HepG2 (cell line): Measurements from ENCODE around the gene RPL4. TPM values are rescaled to one million over a fixed set of nuclear protein-coding genes. Genes with fewer than 3 reads are reported as not detected.

Experiments used
- AHDC1 ChIP-seq: sonication (generic); formaldehyde crosslinking; IDR thresholded peaks from 2 replicates; pipeline ENCODE4 v1.5.1; 2020; ENCODE audit warnings: mild to moderate bottlenecking, missing genetic modification reagents, borderline replicate concordance
- GPN1 ChIP-seq: sonication (generic); formaldehyde crosslinking; IDR thresholded peaks from 2 replicates; pipeline ENCODE4 v1.5.1; 2020; ENCODE audit warnings: missing genetic modification reagents, borderline replicate concordance
- IRX3 ChIP-seq: sonication (generic); formaldehyde crosslinking; IDR thresholded peaks from 2 replicates; pipeline ENCODE4 v1.8.1; 2023; ENCODE audit warnings: mild to moderate bottlenecking, low read depth, missing genetic modification reagents, borderline replicate concordance
- KAT7 ChIP-seq: IDR thresholded peaks from 2 replicates; pipeline ENCODE4 v1.6.1; 2018; ENCODE audit warnings: borderline replicate concordance, missing compliant biosample characterization
- MAFF ChIP-seq: IDR thresholded peaks from 2 replicates; pipeline ENCODE4 v1.6.1; 2011; ENCODE audit warnings: low read depth, low read length, improper control_type of control experiment
- MIER2 ChIP-seq: IDR thresholded peaks from 2 replicates; pipeline ENCODE4 v1.6.1; 2016; ENCODE audit warnings: missing biosample characterization, missing genetic modification reagents
- MTF1 ChIP-seq: sonication (generic); formaldehyde crosslinking; IDR thresholded peaks from 2 replicates; pipeline ENCODE4 v1.5.0; 2020; ENCODE audit warnings: missing genetic modification reagents
- NCOA2 ChIP-seq: sonication (generic); formaldehyde crosslinking; IDR thresholded peaks from 2 replicates; pipeline ENCODE4 v1.8.0; 2022; ENCODE audit warnings: inconsistent platforms
- NR2F6 ChIP-seq, 2 experiments: IDR thresholded peaks; 2 replicates each; pipeline ENCODE4 v1.6.1; 2016; ENCODE audit warnings: antibody characterized with exemption in 1 of 2, mild to moderate bottlenecking in 1 of 2
- PITX1 ChIP-seq: sonication (generic); formaldehyde crosslinking; IDR thresholded peaks from 2 replicates; pipeline ENCODE4 v1.5.1; 2020; ENCODE audit warnings: mild to moderate bottlenecking, missing genetic modification reagents
- TBP ChIP-seq: sonication (generic); formaldehyde crosslinking; IDR thresholded peaks from 2 replicates; pipeline ENCODE4 v1.5.0; 2020; ENCODE audit warnings: missing genetic modification reagents
- ZNF441 ChIP-seq: sonication (generic); formaldehyde crosslinking; IDR thresholded peaks from 2 replicates; pipeline ENCODE4 v1.7.0; 2021; ENCODE audit warnings: missing genetic modification reagents, borderline replicate concordance
- ZNF646 ChIP-seq: sonication (generic); formaldehyde crosslinking; IDR thresholded peaks from 2 replicates; pipeline ENCODE4 v1.9.0; 2021; ENCODE audit warnings: mild to moderate bottlenecking, missing genetic modification reagents
- ZNF746 ChIP-seq: sonication (generic); formaldehyde crosslinking; IDR thresholded peaks from 2 replicates; pipeline ENCODE4 v1.8.0; 2022; ENCODE audit warnings: mild to moderate bottlenecking, missing genetic modification reagents
- polyA plus RNA-seq, 8 experiments: library from polyadenylated mRNA; depleted of rRNA in 3 of 8; stranded (reverse) in 7 of 8; unstranded in 1 of 8; fragments of >200 nt; fragmentation: Illumina TruSeq in 4 of 8; extraction: Trizol in 4 of 8; gene quantifications; 2 replicates each; pipeline versions ENCODE4 v1.2.1 to v1.2.3, GENCODE V29; 2011 to 2016; ENCODE audit warnings: low read depth in 4 of 8, missing spikeins in 1 of 8, mixed read lengths in 1 of 8; ENCODE audit not compliant: insufficient read depth in 1 of 8
- total RNA-seq, 5 experiments: library from RNA; depleted of rRNA; stranded (reverse); fragments of >200 nt; fragmentation: Illumina TruSeq; extraction: Trizol; gene quantifications; 2 replicates each; pipeline ENCODE4 v1.2.3, GENCODE V29; 2016; ENCODE audit warnings: low read depth in 1 of 5
- TF ChIP-seq, protein P1 (sequence below): sonication (generic); formaldehyde crosslinking; IDR thresholded peaks from 2 replicates; pipeline ENCODE4 v1.5.1; 2020; ENCODE audit warnings: missing genetic modification reagents, mild to moderate bottlenecking, borderline replicate concordance

RPL4 gene
- total and polyA plus RNA-seq, 2 of the 13 experiments (the other 11 are each of a cell fraction or from before 2014, with no cell fraction given), result 3,630 to 3,960 TPM

DNA sequence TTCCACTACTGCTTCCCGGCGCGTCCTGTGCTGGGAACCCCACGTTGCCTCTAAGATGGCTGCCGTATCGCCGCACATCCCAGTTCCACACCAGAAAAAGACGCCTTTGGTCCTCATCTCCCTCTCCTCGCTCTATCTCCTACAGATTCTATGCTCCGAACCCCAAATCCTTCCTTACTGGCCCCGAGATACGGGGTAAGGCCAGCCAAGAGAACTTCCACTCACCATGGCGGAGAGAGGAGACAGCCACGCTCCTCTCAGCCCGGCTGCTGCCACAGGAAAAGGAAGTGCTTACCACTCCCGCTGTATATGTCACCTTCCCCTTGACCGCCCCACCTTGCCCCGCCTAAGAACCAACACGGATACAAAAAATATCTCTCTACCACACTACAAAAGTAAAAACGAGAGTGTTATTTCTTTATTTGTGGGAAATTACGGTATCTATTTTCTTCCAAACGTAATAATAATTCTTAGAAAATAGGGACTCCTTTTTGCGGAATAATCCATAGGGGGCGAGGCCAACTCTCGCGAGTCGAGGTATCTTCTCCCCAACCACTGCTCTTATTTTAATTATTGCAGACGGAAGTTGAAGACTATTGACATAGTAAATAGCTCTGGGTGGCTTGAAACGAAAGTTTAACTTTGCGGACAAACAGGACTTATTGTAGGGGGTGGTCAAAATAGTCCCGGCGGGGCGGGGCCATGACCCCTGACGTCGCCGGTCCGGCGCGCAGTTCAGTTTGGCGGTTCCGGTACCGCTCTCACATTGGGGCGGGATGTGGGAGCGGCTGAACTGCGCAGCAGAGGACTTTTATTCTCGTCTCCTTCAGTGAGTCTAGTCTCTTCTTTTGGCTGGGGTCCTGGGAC, at the start of gene RPL4, which contains the start of gene ZWILCH (continued):
- TF ChIP-seq MTF1 (CRISPR knock-in tag) (0 out of 2 replicates have a peak, but pooled peaks have one; percentile 62), AHDC1 (peak; percentile 64; the same call in 1 of the 2 replicates), ZNF746 (no peak), PITX1 (CRISPR knock-in tag) (peak; percentile 27; the same call in 1 of the 2 replicates), ZNF441 (CRISPR knock-in tag) (0 out of 2 replicates have a peak, but pooled peaks have one; percentile 25), TBP (no peak), GPN1 (CRISPR knock-in tag) (no peak), IRX3 (CRISPR knock-in tag) (no peak), NCOA2 (CRISPR knock-in tag) (0 out of 2 replicates have a peak, but pooled peaks have one; percentile 11), NR2F6 (IDR thresholded peaks at IDR 0.05) (peak; percentile 33; the same call in 1 of the 2 replicates), NR2F6 (CRISPR knock-in tag; IDR thresholded peaks at IDR 0.05) (peak; percentile 43; the same call in 1 of the 2 replicates), KAT7 (CRISPR knock-in tag) (no peak), MAFF (no peak), ZNF646 (CRISPR knock-in tag) (no peak), MIER2 (CRISPR knock-in tag) (no peak)
- TF ChIP-seq, protein P1, sequence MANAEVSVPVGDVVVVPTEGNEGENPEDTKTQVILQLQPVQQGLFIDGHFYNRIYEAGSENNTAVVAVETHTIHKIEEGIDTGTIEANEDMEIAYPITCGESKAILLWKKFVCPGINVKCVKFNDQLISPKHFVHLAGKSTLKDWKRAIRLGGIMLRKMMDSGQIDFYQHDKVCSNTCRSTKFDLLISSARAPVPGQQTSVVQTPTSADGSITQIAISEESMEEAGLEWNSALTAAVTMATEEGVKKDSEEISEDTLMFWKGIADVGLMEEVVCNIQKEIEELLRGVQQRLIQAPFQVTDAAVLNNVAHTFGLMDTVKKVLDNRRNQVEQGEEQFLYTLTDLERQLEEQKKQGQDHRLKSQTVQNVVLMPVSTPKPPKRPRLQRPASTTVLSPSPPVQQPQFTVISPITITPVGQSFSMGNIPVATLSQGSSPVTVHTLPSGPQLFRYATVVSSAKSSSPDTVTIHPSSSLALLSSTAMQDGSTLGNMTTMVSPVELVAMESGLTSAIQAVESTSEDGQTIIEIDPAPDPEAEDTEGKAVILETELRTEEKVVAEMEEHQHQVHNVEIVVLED, result peak; percentile 34; the same call in 1 of the 2 replicates
